GM21367 (cell line): ENCODE results near the gene PLEKHO2.

Source experiments
- ATAC-seq: cut with Tn5 transposase; IDR thresholded peaks from one replicate; pipeline ENCODE4 v1.9.1; 2021; ENCODE audit not compliant: unreplicated experiment

PLEKHO2 gene

DNA sequence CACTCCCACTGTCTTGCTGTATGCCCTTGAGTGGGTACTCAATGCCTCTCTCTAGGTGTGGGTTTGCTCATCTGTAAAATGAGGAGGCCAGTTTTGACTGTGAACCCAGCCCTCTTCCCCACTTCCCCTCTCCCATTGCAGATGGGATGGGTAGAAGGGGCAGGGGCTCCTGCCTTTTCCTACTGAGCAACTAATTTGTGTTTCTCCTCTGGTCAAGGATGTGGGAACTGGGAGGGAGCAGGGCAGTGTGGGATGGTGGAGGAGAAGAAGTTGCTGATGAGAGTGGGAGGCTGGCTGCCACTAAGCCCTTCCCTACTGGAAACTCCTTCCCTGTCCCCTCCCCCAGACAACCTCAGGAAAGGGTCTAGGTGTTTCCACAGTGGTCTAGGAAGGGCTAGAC, 49.8 kb downstream of the PLEKHO2 start:
- ATAC-seq = no peak

- ATAC-seq = no peak
These were observed 51.2 kb downstream of the PLEKHO2 start for GRCh38 chr15:64892847-64893403.

- peak; percentile 51 for ATAC-seq
These were observed 52.0 kb downstream of the PLEKHO2 start for GRCh38 chr15:64893481-64894394.

GRCh38 chr15:64894395-64895056, 52.8 kb downstream of the PLEKHO2 start:
- peak; percentile 39 for ATAC-seq

DNA sequence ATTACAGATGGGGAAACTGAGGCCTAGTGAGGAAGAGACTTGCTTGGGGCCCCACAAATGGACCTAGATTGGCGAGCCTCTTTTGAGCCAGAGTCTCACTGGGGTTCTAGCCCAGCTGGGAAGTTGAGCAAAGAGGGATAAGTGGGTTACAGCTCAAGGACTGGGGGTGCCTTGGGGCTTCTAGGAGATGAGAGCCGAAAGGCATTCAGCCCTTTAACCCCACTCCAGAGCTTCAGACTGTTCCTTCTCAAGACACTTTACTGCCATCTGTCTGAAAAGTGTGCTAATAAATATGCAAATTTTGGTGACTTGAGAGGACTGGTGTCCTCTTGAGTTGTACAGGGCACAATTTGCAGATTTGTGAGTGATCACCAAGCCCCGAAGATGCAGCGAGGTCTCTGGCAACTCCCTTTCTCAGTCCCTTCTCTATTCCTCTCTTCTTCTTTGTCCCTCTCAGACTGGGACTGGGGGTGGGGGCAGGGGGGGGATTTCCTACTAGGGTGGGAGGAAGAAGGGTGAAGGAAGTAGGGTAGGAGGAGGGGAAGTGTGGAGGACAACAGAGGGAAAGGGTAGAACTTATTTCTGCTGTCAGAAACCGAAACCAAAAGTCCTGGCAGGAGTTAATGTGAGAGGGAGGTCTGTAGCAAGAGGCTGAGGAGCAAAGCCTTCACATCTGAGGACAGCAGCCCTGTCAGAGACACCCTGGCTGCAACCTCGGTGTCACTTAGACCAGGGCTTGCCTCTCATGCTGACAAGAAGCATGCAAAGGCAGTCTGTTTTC, 53.8 kb downstream of the PLEKHO2 start:
- ATAC-seq = no peak

DNA sequence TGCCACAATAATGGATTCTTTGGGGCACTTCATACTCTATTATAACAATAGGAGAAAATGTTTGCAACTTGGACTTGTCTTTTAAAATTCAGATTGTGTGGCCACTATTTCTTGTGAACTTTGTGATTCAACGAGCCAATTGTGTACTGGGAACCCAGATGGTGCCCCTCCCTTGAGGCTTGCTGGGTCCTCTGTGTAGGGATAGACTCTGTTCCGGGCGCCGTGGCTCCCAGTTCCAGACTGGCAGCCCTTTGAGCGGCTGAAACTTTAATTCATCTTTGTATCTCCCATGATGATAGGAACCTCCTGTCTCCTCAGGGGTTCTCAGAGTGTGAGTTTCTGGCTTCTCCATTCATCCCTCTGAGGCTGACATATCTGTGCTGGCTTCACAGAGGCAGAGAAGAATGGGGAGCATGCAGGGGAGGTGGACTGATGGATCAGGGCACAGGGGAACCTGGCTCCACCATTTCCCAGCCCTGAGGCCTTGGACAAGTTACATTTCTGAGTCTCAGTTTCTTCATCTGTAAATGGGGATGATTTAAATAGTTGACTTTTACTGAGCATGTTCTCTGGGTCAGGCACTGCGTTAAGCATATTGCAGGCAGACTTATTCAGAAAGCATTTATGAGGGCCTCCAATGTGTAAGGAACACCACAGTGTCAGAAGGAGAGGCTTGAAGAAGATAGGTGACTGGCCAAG, 54.8 kb downstream of the PLEKHO2 start:
- no peak for ATAC-seq

GRCh38 chr15:64897345-64897985, 55.8 kb downstream of the PLEKHO2 start:
- no peak for ATAC-seq

DNA sequence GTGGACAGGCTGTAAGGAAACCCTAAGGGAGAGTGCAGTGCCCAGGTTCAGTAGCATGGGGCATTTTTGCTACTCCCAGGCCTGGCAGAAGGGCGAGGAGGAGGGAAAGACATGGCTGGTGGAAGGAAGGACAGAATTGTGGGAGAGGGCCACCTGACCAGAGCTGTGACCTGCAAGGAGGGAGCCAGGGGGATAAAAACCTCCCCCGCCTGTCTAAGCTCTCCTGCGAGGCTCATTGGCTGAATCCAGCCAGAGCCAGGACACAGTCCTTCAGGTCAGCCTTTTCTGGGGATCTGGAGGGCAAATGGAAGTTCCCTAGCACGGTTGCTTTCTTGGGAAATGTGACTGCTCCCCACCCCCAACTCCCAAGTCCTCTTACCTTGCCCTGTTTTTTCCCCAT, 56.7 kb downstream of the PLEKHO2 start:
- no peak for ATAC-seq

DNA sequence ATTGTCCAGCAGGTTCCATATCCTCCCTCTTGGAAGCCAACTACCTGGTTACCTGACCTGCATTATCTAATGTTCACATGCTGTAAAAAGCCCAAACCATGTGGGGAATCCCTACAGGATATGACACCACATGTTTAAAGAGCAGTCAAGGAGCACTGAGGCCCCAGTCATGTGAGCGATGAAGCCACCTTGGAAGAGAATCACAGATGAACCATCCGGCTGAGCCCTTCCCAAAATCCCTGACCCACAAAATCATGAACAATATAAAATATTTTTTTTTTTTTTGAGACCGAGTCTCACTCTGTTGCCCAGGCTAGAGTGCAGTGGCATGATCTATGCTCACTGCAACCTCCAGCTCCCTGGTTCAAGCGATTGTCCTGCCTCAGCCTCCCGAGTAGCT, 59.4 kb downstream of the PLEKHO2 start:
- ATAC-seq = no peak

GRCh38 chr15:64901914-64902313, 60.2 kb downstream of the PLEKHO2 start:
- ATAC-seq = no peak

GRCh38 chr15:64902863-64903262, 61.1 kb downstream of the PLEKHO2 start:
- no peak for ATAC-seq

GRCh38 chr15:64903326-64903950, 61.7 kb downstream of the PLEKHO2 start:
- ATAC-seq = no peak

- ATAC-seq = no peak
These were observed 62.5 kb downstream of the PLEKHO2 start for GRCh38 chr15:64904189-64904588.

- no peak for ATAC-seq
These were observed 63.6 kb downstream of the PLEKHO2 start for GRCh38 chr15:64905119-64905831.

- ATAC-seq = no peak
These were observed 64.2 kb downstream of the PLEKHO2 start for GRCh38 chr15:64905941-64906340.

DNA sequence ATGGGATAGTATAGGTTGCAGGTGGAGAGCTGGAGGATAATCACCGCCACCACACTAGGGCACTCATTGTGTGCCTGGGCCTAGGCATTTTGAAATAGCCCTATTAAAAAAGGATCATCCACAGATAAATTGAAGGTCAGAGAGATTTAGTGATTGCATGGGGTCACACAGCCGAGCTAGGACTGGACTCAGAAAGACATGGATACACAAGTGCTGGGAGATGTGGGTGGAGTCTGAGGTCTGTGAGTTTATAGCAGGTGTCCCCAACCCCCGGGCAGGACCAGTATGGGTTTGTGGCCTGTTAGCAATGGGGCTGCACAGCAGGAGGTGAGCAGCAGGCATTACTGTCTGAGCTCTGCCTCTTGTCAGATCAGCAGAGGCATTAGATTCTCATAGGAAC, 64.7 kb downstream of the PLEKHO2 start:
- no peak for ATAC-seq

DNA sequence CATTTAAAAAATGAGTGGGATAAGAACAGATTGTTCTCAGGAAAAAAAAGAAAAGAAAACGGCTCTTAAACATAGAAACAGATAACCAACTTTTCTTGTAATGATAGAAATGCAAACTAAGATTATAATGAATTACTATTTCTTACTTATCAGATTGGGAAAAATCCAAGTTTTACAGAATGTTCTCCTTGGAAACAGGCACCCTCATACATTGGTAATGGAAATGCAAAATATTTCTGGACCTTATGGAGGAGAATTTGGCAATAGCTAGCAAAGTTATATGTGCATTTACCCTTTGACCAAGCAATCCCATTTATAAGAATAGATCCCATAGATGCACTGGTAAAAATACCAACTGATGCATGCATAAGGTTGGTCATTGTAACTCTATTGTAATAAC, 66.3 kb downstream of the PLEKHO2 start:
- ATAC-seq = no peak

DNA sequence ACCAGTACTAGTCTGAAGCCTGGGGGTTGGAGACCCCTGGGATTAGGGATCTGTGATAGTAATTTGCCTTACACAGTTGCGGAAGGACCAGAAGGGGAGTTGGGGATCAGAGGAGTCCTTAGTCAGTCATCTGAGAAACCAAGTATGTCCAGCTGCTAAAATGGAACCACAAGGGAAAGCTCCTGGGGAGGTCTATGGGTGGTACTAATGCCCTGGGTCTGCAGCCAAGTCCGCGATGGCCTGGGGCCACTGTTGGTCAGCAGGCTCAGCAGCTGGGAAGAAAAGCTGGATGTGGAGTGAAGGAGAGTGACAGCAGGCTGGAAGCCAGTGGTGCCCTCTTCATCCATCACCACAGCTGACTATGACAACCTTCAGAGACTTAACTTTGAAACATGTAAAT, 67.8 kb downstream of the PLEKHO2 start:
- no peak for ATAC-seq
